A204.1 (cell line): ENCODE results near the gene PPP3R2.
"Not testable (repeated sequence)": the region's sequence is repeated elsewhere in the genome, so short reads cannot be mapped to it uniquely, and the experiment has no call there.

Experiments
- FAIRE-seq: peaks from 2 replicates; lab custom pipeline; 2012; peaks lifted over from hg19 to GRCh38; lab: Jason Lieb, UNC

The PPP3R2 gene

GRCh38 chr9:101587332-101588043 lies 7.3 kb downstream of the PPP3R2 start:
- no peak for FAIRE-seq

GRCh38 chr9:101586651-101587050 lies 8.1 kb downstream of the PPP3R2 start:
- no peak for FAIRE-seq

- no peak for FAIRE-seq
These were observed 9.0 kb downstream of the PPP3R2 start for GRCh38 chr9:101585740-101586139.

GRCh38 chr9:101582553-101582952 lies 12.2 kb downstream of the PPP3R2 start:
- FAIRE-seq, result no peak

- FAIRE-seq, result no peak
These were observed 14.8 kb downstream of the PPP3R2 start for GRCh38 chr9:101579711-101580545.

GRCh38 chr9:101578378-101578777 lies 16.4 kb downstream of the PPP3R2 start:
- no peak for FAIRE-seq

- FAIRE-seq, result no peak
These were observed 19.9 kb downstream of the PPP3R2 start for GRCh38 chr9:101574731-101575333.

GRCh38 chr9:101572316-101572715 lies 22.5 kb downstream of the PPP3R2 start:
- FAIRE-seq, result no peak

- no peak for FAIRE-seq
These were observed 23.7 kb downstream of the PPP3R2 start for GRCh38 chr9:101571114-101571513.

- FAIRE-seq, result no peak
These were observed 24.8 kb downstream of the PPP3R2 start for GRCh38 chr9:101569741-101570501.

- FAIRE-seq, result no peak
These were observed 26.9 kb downstream of the PPP3R2 start for GRCh38 chr9:101567725-101568350.

GRCh38 chr9:101566904-101567724 lies 27.7 kb downstream of the PPP3R2 start:
- no peak for FAIRE-seq

- FAIRE-seq, result no peak
These were observed 30.5 kb downstream of the PPP3R2 start for GRCh38 chr9:101564252-101564651.

GRCh38 chr9:101562966-101563365 lies 31.8 kb downstream of the PPP3R2 start:
- no peak for FAIRE-seq

- FAIRE-seq, result no peak
These were observed 33.0 kb downstream of the PPP3R2 start for GRCh38 chr9:101561740-101562139.

- FAIRE-seq, result not testable (repeated sequence)
These were observed 45.2 kb downstream of the PPP3R2 start for GRCh38 chr9:101549472-101550098.

- FAIRE-seq, result no peak
These were observed 51.6 kb downstream of the PPP3R2 start for GRCh38 chr9:101543098-101543735.
